ENCODE data around the gene LSG1. TPM values are rescaled to one million over a fixed set of nuclear protein-coding genes. Genes with fewer than 3 reads are reported as not detected.

Gene LSG1
- total RNA-seq, 1 donor from 2014 or later = 41.2 TPM

- no peaks in the 10 kb centered on the region for H3F3A ChIP-seq (ENCODE audit: low read depth)
- H3K79me2 ChIP-seq (ENCODE audit: low read depth) = no peaks in the 10 kb centered on the region
- no peak overlapping the region for H3K27ac ChIP-seq
- Mint-ChIP-seq H3K36me3 (peaks cover 11% of the 10 kb centered on the region), H3K4me1 (peaks cover 2% of the 10 kb centered on the region), H3K4me3 (no peak overlapping the region), H3K27ac (peak overlapping the region; percentile 23), H3K9me3 (no peaks in the 10 kb centered on the region), H3K27me3 (ENCODE audit: insufficient read depth, low read depth) (peaks cover 5% of the 10 kb centered on the region)
- H3K9ac ChIP-seq = no peak overlapping the region
- H2AFZ ChIP-seq (replicated peaks) = no peak overlapping the region
- H3K4me1 ChIP-seq = no peaks in the 10 kb centered on the region
- TF ChIP-seq CTCF (IDR thresholded peaks at IDR 0.05) = no peak
- no peak for TF ChIP-seq EZH2phosphoT487 (IDR thresholded peaks at IDR 0.05)
- TF ChIP-seq EZH2 (IDR thresholded peaks at IDR 0.05) = no peak
- no peaks in the 10 kb centered on the region for H3K27me3 ChIP-seq
- H3K4me2 ChIP-seq = no peak overlapping the region
- H4K20me1 ChIP-seq (ENCODE audit: low read depth) = no peaks in the 10 kb centered on the region
- no peaks in the 10 kb centered on the region for H3K9me3 ChIP-seq (ENCODE audit: low read depth)
- H3K4me3 ChIP-seq = no peak overlapping the region
- H3K36me3 ChIP-seq = no peaks in the 10 kb centered on the region
- no peak for DNase-seq (ENCODE audit: low spot score)
Measured at GRCh38 chr3:194622621-194623340, 49.2 kb downstream of the LSG1 start.

GRCh38 chr3:194621947-194622346 lies 50.0 kb downstream of the LSG1 start:
- no peak overlapping the region for H3K4me2 ChIP-seq
- no peaks in the 10 kb centered on the region for H3K27me3 ChIP-seq
- no peak overlapping the region for H2AFZ ChIP-seq (replicated peaks)
- Mint-ChIP-seq H3K27me3 (ENCODE audit: insufficient read depth, low read depth) (peaks cover 2% of the 10 kb centered on the region), H3K4me1 (peaks cover 2% of the 10 kb centered on the region), H3K9me3 (no peaks in the 10 kb centered on the region), H3K27ac (no peak overlapping the region), H3K4me3 (no peak overlapping the region), H3K36me3 (peaks cover 11% of the 10 kb centered on the region)
- no peak for TF ChIP-seq EZH2phosphoT487 (IDR thresholded peaks at IDR 0.05)
- TF ChIP-seq CTCF (IDR thresholded peaks at IDR 0.05) = no peak
- TF ChIP-seq EZH2 (IDR thresholded peaks at IDR 0.05) = no peak
- H3K79me2 ChIP-seq (ENCODE audit: low read depth) = no peaks in the 10 kb centered on the region
- H4K20me1 ChIP-seq (ENCODE audit: low read depth) = no peaks in the 10 kb centered on the region
- no peaks in the 10 kb centered on the region for H3K9me3 ChIP-seq (ENCODE audit: low read depth)
- no peak overlapping the region for H3K9ac ChIP-seq
- DNase-seq (ENCODE audit: low spot score) = no peak
- H3K36me3 ChIP-seq = no peaks in the 10 kb centered on the region
- no peak overlapping the region for H3K27ac ChIP-seq
- no peaks in the 10 kb centered on the region for H3K4me1 ChIP-seq
- H3K4me3 ChIP-seq = no peak overlapping the region
- no peaks in the 10 kb centered on the region for H3F3A ChIP-seq (ENCODE audit: low read depth)

- H3K27me3 Mint-ChIP-seq (ENCODE audit: insufficient read depth, low read depth) = peaks cover 5% of the 10 kb centered on the region
- peaks cover 9% of the 10 kb centered on the region for H3K36me3 Mint-ChIP-seq
- no peaks in the 10 kb centered on the region for H3K4me1 ChIP-seq
- DNase-seq (ENCODE audit: low spot score) = no peak
- no peaks in the 10 kb centered on the region for H3K9me3 Mint-ChIP-seq
- H3K36me3 ChIP-seq = no peaks in the 10 kb centered on the region
- no peak overlapping the region for H3K4me3 Mint-ChIP-seq
- H3K4me2 ChIP-seq = no peak overlapping the region
- no peak overlapping the region for H3K9ac ChIP-seq
- H4K20me1 ChIP-seq (ENCODE audit: low read depth) = no peaks in the 10 kb centered on the region
- H3K9me3 ChIP-seq (ENCODE audit: low read depth) = no peaks in the 10 kb centered on the region
- no peak overlapping the region for H3K27ac ChIP-seq
- H3F3A ChIP-seq (ENCODE audit: low read depth) = no peaks in the 10 kb centered on the region
- no peaks in the 10 kb centered on the region for H3K79me2 ChIP-seq (ENCODE audit: low read depth)
- peaks cover 2% of the 10 kb centered on the region for H3K4me1 Mint-ChIP-seq
- H3K27me3 ChIP-seq = no peaks in the 10 kb centered on the region
- H2AFZ ChIP-seq (replicated peaks) = no peak overlapping the region
- H3K27ac Mint-ChIP-seq = no peak overlapping the region
- TF ChIP-seq CTCF (IDR thresholded peaks at IDR 0.05) = no peak
- no peak for TF ChIP-seq EZH2phosphoT487 (IDR thresholded peaks at IDR 0.05)
- no peak overlapping the region for H3K4me3 ChIP-seq
Measured at GRCh38 chr3:194620196-194620595, 51.8 kb downstream of the LSG1 start.

All from neural progenitor cell (in vitro differentiated cells).